GM12878 (cell line): Measurements from ENCODE around the gene SPAG17. TPM values are rescaled to one million over a fixed set of nuclear protein-coding genes. Genes with fewer than 3 reads are reported as not detected.

Experiments used
- ATAC-seq: fragments of 200-7000 bp; cut with Tn5 transposase; 3 replicates; pipeline ENCODE4 v1.9.1; 2020; ENCODE audit warnings: mild to moderate bottlenecking, moderate library complexity
- BruUV-seq: library from RNA; stranded (reverse); fragments of 400-500 nt; replicated peaks from 2 replicates; lab custom pipeline; 2021; lab: Mats Ljungman, UMichigan
- CTCF ChIA-PET: fragments of 300-600 bp; sonication (Branson Sonifier 250); formaldehyde crosslinking; extraction: SDS; loops from one replicate; lab custom pipeline; 2021; ENCODE audit warnings: inconsistent platforms; lab: Yijun Ruan, JAX
- POLR2A ChIA-PET: fragments of 350-600 bp; formaldehyde crosslinking; extraction: SDS; loops from one replicate; lab custom pipeline; 2021; ENCODE audit warnings: inconsistent platforms; lab: Charles Lee
- RAD21 ChIA-PET: fragments of 300-600 bp; sonication (Branson Sonifier 250); formaldehyde crosslinking; loops from one replicate; lab custom pipeline; 2023; ENCODE audit warnings: antibody characterized with exemption; ENCODE audit not compliant: unreplicated experiment; lab: Charles Lee
- SMC1A ChIA-PET: fragments of 300-600 bp; sonication (Branson Sonifier 250); formaldehyde crosslinking; loops from one replicate; lab custom pipeline; 2023; ENCODE audit not compliant: unreplicated experiment, uncharacterized antibody; lab: Charles Lee
- DNase-seq: peaks from one replicate; pipeline ENCODE4 v3.0.0-alpha.2; 2011; ENCODE audit warnings: low read depth, low spot score
- FAIRE-seq: peaks from 3 replicates; lab custom pipeline; 2011; peaks lifted over from hg19 to GRCh38; lab: Jason Lieb, UNC
- H2AFZ ChIP-seq: 2 replicates; pipeline ENCODE4 v1.6.0; 2011; ENCODE audit warnings: low read depth, low read length, control low read depth; ENCODE audit not compliant: control insufficient read depth
- H3K27ac ChIP-seq: 2 replicates; pipeline ENCODE4 v1.5.1; 2011; ENCODE audit warnings: control low read depth; ENCODE audit not compliant: control insufficient read depth, insufficient read depth
- H3K27me3 ChIP-seq, 2 experiments: replicated peaks in 1 of 2; 2 replicates each; pipeline versions ENCODE4 v1.6.0 to v1.6.1; 2011; ENCODE audit warnings: low read length in 1 of 2; ENCODE audit not compliant: control insufficient read depth in 2 of 2, insufficient read depth in 2 of 2
- H3K36me3 ChIP-seq, 2 experiments: 2 replicates each; pipeline ENCODE4 v1.5.1; 2011; ENCODE audit warnings: low read length in 1 of 2; ENCODE audit not compliant: control insufficient read depth in 2 of 2, insufficient read depth in 2 of 2
- H3K4me1 ChIP-seq: 2 replicates; pipeline ENCODE4 v1.6.1; 2011; ENCODE audit warnings: mild to moderate bottlenecking, low read length, moderate library complexity, mixed read lengths; ENCODE audit not compliant: control insufficient read depth, insufficient read depth
- H3K4me2 ChIP-seq: 2 replicates; pipeline ENCODE4 v1.6.0; 2011; ENCODE audit warnings: control low read depth; ENCODE audit not compliant: control insufficient read depth, insufficient read depth
- H3K4me3 ChIP-seq: fragments of 200-600 bp; sonication (generic); 2 replicates; pipeline ENCODE4 v1.5.1; 2016
- H3K79me2 ChIP-seq: 2 replicates; pipeline ENCODE4 v1.6.0; 2011; ENCODE audit warnings: low read length; ENCODE audit not compliant: control insufficient read depth, insufficient read depth
- H3K9ac ChIP-seq: 2 replicates; pipeline ENCODE4 v1.8.0; 2011; ENCODE audit warnings: low read length, control low read depth, mixed read lengths; ENCODE audit not compliant: control insufficient read depth, insufficient read depth
- H3K9me3 ChIP-seq: replicated peaks from 3 replicates; pipeline ENCODE4 v1.5.1; 2011; ENCODE audit warnings: mild to moderate bottlenecking, low read length; ENCODE audit not compliant: control insufficient read depth, insufficient read depth
- H4K20me1 ChIP-seq: 2 replicates; pipeline ENCODE4 v1.6.0; 2011; ENCODE audit not compliant: control insufficient read depth, insufficient read depth
- BCL3 ChIP-seq: IDR thresholded peaks from 2 replicates; pipeline ENCODE4 v1.6.1; 2011; ENCODE audit warnings: borderline replicate concordance, low read depth, mild to moderate bottlenecking, moderate library complexity, low read length; ENCODE audit not compliant: insufficient read depth, poor library complexity, severe bottlenecking
- BCLAF1 ChIP-seq: fragments of 450-650 bp; IDR thresholded peaks from 2 replicates; pipeline ENCODE4 v1.6.1; 2017; ENCODE audit warnings: antibody characterized with exemption, mild to moderate bottlenecking, moderate library complexity
- CHD2 ChIP-seq: IDR thresholded peaks from 2 replicates; pipeline ENCODE4 v1.6.1; 2011; ENCODE audit warnings: low read depth, low read length, improper control_type of control experiment, borderline replicate concordance
- GATAD2B ChIP-seq: fragments of 450-650 bp; conservative IDR thresholded peaks from 2 replicates; pipeline ENCODE4 v1.6.1; 2017; ENCODE audit warnings: low read depth, mild to moderate bottlenecking, moderate library complexity
- JUND ChIP-seq: IDR thresholded peaks from 2 replicates; pipeline ENCODE4 v1.6.1; 2012; ENCODE audit warnings: low read depth, mild to moderate bottlenecking, low read length, improper control_type of control experiment, moderate library complexity
- SPI1 ChIP-seq: IDR thresholded peaks from 2 replicates; pipeline ENCODE4 v1.6.1; 2011; ENCODE audit warnings: low read depth, mild to moderate bottlenecking, low read length, moderate library complexity, borderline replicate concordance; ENCODE audit not compliant: insufficient read depth
- USF1 ChIP-seq: IDR thresholded peaks from 2 replicates; pipeline ENCODE4 v1.6.1; 2011; ENCODE audit warnings: borderline replicate concordance, low read depth, mild to moderate bottlenecking, moderate library complexity, mixed read lengths, low read length; ENCODE audit not compliant: insufficient read depth; ENCODE audit errors: extremely low read length
- YBX1 ChIP-seq: fragments of 450-650 bp; IDR thresholded peaks from 2 replicates; pipeline ENCODE4 v1.6.1; 2016; ENCODE audit warnings: antibody characterized with exemption
- YY1 ChIP-seq: IDR thresholded peaks from 2 replicates; pipeline ENCODE4 v1.6.1; 2011; ENCODE audit warnings: low read depth, mild to moderate bottlenecking, low read length
- ZNF24 ChIP-seq: fragments of 450-650 bp; IDR thresholded peaks from 2 replicates; pipeline ENCODE4 v1.6.1; 2017; ENCODE audit warnings: antibody characterized with exemption, mild to moderate bottlenecking
- ZNF687 ChIP-seq: fragments of 450-650 bp; IDR thresholded peaks from 2 replicates; pipeline ENCODE4 v1.6.1; 2017; ENCODE audit warnings: mild to moderate bottlenecking, moderate library complexity
- WGBS: methylation state at CpG from one replicate; pipeline ENCODE4 v1.1.6; 2016; ENCODE audit warnings: low lambda C conversion rate; ENCODE audit not compliant: insufficient replicate concordance, insufficient coverage; ENCODE audit errors: missing lambda C conversion rate; 5-methylcytosine and 5-hydroxymethylcytosine counted together
- in situ Hi-C: fragments of 300-500 bp; cut with MboI; formaldehyde crosslinking; loops from 9 replicates; pipeline ENCODE4 v1.14.3; 2018; ENCODE audit warnings: mixed read lengths
- intact Hi-C: fragments of 100-400 bp; cut with micrococcal nuclease; formaldehyde crosslinking; loops from one replicate; pipeline ENCODE4 v1.14.2; 2022; ENCODE audit not compliant: unreplicated experiment
- polyA plus RNA-seq, 11 experiments: library from polyadenylated mRNA; depleted of rRNA in 4 of 11; unstranded in 6 of 11; stranded (reverse) in 5 of 11; fragments of >200 nt; fragmentation: Nextera tagmentation in 4 of 11; fragmentation: Illumina TruSeq in 1 of 11; extraction: Ambion mirVana in 4 of 11; extraction: Trizol in 1 of 11; gene quantifications; 1 replicate in 1 of 11; 2 replicates in 10 of 11; pipeline versions ENCODE4 v1.2.1 to v1.2.3, GENCODE V29; 2011 to 2016; ENCODE audit warnings: inconsistent platforms in 2 of 11, missing spikeins in 2 of 11, low read depth in 1 of 11
- total RNA-seq, 4 experiments: library from RNA; depleted of rRNA in 3 of 4; stranded (reverse); fragments of >200 nt in 3 of 4; fragmentation: Illumina TruSeq in 1 of 4; extraction: Trizol in 1 of 4; gene quantifications; 2 replicates each; pipeline versions ENCODE4 v1.2.1 to v1.2.3, GENCODE V29; 2013 to 2021

SPAG17 gene
- total and polyA plus RNA-seq, 10 of the 15 experiments (the other 5 are each of a cell fraction or from before 2014, with no cell fraction given) = 0.02 to 0.16 (median 0.03) TPM; not detected in 7

GRCh38 chr1:118145721-118146120 is 39.3 kb downstream of the SPAG17 start (continued):
- no peak for TF ChIP-seq YBX1

- no peaks in the 10 kb centered on the region; a peak in 1 of 4 replicates for H3K27me3 ChIP-seq
- intact Hi-C loops (no loop called here), in situ Hi-C loops (no loop called here)
- no peak overlapping the region for H2AFZ ChIP-seq
- BruUV-seq = no TSS peak
- no peak overlapping the region for H3K4me2 ChIP-seq
- TF ChIP-seq BCLAF1 (no peak), GATAD2B (no peak), YY1 (no peak), SPI1 (no peak), BCL3 (no peak), ZNF687 (no peak), CHD2 (no peak), JUND (no peak), ZNF24 (no peak), USF1 (no peak)
- FAIRE-seq (no peak), ATAC-seq (no peak), DNase-seq (no peak)
- ChIA-PET SMC1A (no interaction called here), POLR2A (no interaction called here), CTCF (no interaction called here), RAD21 (no interaction called here)
- 52% methylated on average over 7 of the region's 7 CpGs for whole genome bisulfite sequencing
- no peaks in the 10 kb centered on the region for H3K4me1 ChIP-seq
- no peaks in the 10 kb centered on the region for H3K36me3 ChIP-seq
- no peaks in the 10 kb centered on the region for H4K20me1 ChIP-seq
- no peak overlapping the region for H3K4me3 ChIP-seq
- no peak overlapping the region for H3K9ac ChIP-seq
- H3K27ac ChIP-seq = no peak overlapping the region
- no peaks in the 10 kb centered on the region for H3K9me3 ChIP-seq
- H3K79me2 ChIP-seq = no peaks in the 10 kb centered on the region
Measured at GRCh38 chr1:118144684-118145083, 40.3 kb downstream of the SPAG17 start.
